RPMI7951 (cell line): ENCODE measurements around the gene EWSR1. TPM values are rescaled to one million over a fixed set of nuclear protein-coding genes. Genes with fewer than 3 reads are reported as not detected.

ENCODE experiments used
- DNase-seq: peaks from one replicate; pipeline ENCODE4 v3.0.0-alpha.2; 2012; ENCODE audit warnings: low read depth
- total RNA-seq: library from RNA; depleted of rRNA; stranded (reverse); fragments of >200 nt; shearing (Covaris generic); gene quantifications from 2 replicates; pipeline ENCODE4 v1.2.3, GENCODE V29; 2014

The EWSR1 gene
- total RNA-seq, 1 experiment from 2014 or later = 233 TPM

DNA sequence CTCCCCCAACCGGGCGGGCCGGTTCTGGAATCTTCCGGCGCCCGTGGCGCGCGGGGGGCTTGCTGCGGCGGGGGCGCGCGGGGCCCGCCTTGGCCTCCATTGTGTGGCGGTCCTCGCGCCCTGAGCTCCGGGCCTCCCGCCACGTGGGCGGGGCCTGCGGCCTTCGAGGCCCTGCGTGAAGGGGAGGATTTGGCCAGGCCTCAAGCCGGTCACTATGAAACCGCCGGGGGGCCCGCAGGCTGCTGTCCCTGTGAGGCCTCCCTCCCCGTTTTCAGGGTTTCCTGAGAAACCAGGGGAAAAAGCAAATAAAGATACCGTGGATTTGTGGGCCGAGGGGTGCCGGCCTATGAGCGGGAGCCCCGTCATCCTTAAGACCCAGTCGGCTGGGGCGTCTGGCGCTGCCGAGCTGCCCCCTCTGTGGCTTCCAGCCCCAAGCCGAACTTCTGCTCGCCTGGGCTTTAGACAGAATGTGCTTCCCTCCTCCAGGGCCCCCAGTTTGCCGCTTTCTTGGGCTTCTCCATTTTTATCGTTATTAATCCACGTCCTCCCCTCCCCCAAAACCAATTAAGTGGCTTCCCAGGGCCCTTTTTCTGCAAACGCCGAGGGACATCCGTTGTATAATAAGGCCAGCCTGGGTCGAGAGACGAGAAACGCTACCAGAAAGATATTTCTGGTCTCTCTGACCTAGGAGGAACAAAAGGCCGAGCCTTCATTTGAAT lies 602 bp downstream of the EWSR1 start:
- DNase-seq = peak; percentile 77

DNA sequence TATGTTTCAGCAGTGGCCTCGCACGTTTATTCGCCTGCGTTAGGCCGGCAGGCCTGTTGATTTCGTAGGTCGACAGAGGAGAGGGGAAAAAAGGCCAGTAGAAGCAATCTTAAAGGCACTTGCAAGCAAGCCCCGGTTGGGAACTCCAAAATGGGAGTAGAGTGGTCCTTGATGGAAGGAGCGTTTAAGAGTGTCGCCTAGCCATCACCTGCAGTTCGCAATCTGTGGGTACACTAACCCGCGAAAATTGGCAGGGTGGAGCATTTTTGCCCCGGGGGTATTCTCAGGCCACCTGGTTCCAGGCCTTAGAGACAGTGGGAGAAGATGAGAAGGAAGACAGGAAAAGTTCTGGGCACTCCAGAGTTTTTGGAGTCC lies 1.1 kb downstream of the EWSR1 start:
- DNase-seq = no peak

DNA sequence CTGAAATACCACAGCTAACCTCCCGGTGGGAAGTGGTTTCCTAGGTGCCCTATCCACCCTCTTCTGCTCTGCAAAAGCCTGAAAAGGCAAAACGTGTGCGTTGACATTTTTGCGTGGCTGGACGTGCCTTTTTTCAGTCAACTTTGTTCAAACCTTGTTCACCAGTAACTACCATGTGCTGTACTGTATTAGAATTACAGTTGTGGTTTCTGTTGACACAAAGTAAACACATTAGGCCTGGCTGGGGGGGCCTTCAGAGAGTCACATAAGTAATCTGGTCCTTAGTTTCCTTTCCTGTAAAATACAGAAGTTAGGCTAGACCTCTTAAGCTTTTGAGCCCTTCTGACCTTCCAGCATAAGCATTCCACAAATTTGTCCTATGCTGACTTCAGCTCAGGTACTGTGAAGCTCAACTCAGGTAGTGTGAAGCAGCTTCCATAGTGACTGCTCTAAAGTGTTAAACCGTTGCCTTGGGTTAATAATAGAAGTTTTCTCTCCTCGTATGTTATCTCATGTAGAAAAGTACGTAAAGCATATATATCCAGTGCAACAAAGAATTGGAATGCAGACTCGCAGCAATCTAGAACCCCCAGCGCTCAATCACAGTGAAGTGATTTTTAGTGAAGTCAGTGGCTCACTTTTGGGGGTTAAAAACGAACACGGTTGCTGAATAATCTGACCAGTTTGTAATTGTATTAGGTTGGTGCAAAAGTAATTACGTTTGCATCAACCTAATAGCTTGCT lies 1.8 kb downstream of the EWSR1 start:
- no peak for DNase-seq

DNA sequence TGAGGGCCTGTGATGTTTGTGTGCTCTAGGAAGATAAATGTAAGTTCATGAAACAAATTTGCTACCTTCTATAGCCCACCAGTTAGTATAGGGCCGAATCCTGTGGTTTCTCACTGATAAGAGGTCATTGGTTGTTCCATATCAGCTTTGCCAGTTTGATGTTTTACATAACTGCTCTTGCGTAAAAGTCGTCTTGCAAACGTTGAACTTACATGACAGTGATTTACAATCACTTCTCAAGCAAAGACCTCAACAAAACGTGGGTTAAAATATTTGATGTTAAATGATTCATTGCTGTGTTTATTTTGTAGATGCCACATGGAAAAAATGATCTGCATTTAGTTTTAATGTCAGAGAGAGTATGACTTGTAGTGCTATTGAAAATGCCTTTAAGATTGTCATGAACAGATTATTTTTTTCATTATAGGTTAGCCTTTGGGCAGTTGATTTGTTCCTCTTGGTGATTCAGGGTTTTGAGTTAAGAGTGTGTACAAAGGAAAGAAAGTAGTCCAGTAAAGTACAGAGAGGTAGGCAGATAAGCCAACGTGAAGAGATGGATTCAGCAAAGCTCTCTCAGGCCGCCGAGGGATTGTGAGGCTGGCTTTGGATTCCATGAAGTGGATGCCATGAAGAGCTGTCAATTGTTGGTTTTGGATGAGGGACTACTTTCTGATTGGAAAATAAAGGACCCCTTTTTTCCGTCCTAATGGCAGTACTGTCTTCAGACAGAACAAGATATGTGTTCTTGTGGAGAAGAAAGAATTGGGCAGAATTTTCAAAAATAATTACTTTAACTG lies 2.6 kb downstream of the EWSR1 start:
- DNase-seq = peak; percentile 15

DNA sequence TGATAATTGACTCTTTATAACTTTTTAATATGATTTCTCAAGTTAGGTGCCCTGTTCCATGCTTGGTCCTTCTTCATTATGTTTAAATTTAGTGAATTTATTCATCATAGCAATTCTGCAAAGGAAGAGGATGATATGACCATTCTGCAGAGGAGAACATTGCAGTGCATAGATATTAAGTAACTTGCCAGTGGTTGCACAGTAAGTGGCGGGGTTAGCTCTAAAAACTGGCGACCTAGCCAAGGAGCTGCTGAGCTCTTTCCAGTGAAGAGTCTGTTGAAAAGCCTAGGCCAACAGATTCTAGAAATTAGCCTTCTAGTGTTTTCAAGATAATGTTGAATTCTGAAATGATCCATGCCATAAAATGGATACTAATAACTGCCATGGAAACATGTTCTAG lies 4.6 kb downstream of the EWSR1 start:
- DNase-seq = no peak

DNA sequence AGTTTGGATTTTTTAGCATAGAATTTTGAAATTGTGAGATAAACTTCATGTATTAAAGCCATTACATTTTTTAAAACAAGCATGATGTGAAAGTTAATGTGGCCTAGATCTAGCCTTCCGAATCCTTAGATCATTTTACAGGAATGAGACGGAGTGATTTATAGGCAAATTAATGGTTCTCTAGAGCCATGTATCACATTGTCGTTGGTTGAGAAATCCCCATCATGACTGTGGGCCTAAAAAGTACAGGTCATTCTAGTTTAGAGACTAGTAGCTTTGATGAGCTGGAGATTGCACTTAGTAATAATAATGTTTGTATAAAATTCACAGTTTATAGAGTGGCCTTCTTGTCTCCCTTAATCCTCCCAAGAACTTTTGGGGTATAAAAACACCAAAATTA lies 7.1 kb downstream of the EWSR1 start:
- DNase-seq = no peak

DNA sequence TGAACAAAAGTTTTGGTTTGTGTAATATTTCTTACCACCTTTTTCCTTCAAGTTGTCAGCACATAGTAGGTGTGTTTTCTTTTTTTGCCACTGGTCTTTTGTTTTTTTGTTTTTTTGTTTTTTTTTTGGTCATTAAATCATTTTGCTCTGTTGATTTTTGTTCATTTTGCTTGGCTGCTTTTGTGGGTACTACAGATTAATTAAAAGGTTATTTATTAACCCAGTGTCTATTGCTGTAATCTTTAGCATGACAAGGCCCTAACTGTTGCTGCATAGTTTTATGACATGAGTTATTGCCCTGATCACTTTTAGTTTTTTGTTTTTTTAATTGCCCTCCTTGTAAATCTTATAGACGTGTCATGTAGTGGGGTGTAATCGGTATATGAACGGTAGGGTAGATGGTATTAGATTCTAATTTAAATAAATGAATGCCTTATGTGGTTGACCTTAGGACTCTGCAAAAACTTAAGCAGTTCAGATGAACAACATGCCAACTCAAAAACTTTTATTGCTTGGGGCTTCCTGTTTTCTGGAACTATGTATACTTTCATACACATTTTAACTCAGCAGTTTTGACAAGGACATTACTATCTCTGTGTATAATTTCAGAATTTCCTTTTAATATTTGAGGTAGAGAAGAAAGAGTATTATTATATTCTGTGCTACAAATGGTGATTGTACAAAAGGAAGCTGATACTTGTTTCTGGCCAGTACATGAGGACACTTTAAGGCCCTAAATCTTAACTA lies 7.9 kb downstream of the EWSR1 start:
- DNase-seq = no peak

DNA sequence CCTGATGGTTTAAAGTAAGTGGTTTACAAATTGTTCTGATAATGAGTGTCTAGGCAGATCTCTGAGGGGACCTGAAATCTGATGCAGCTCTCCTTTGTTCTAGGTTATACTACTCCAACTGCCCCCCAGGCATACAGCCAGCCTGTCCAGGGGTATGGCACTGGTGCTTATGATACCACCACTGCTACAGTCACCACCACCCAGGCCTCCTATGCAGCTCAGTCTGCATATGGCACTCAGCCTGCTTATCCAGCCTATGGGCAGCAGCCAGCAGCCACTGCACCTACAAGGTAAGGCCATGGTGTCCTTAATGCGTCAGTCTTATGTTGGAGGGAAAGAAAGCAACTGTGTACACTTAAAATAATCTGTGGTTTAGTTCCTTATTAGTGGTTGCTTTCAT lies 9.9 kb downstream of the EWSR1 start:
- no peak for DNase-seq

DNA sequence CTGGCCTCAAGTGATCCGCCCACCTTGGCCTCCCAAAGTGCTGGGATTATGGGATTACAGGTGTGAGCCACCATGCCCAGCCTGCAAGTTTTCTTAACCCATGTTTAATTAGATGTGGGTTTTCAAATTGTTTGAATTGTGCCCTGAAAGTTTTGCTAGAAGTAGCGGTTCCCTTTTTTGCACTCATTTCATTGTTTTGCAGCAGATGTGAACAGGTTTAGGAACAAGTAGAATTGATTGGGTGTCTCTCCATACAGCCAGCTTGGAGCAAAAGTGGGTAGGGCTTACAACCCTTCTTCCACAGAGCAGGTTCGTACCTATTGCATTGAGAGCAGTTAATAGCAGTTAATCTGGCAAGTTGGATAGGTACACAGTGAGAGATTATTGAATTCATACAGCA lies 16.1 kb downstream of the EWSR1 start:
- no peak for DNase-seq

DNA sequence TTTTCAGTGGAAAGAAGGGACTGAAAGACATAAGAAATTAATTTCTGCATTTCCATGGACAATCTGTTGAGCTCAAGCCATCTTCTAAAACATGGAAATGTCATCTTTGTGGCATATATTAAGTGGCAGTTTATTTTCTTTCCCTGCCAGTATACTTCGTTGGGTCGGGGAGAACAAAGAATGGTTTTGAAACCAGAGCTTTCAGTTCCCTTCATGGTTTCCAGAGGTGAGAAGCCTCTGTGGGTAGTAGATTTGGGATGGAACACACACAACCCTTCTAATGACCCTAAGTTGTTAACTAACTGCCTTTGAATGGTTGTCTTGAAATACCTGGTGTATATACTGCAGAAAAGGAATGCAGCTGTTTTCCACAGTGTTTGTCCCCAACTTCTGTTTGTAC lies 20.8 kb downstream of the EWSR1 start:
- DNase-seq = no peak

DNA sequence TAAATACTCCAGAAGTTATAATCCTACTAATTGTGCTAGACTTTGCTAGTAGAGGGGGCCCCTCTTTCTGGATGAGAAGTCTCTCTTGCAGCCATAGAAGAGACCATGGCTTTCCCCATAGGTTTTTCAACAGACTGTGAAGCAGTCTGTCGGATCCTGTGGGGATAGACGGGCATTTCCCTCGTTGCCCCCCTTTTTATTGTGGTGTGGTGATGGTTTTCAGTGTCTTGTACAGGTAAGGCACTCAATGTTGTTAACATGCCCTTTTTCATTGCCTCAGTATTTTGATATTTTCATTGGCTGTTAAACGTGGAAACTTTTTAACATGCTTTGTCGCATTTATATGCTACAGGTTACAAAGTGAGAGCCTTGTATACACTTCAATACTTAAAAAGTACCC lies 22.0 kb downstream of the EWSR1 start:
- no peak for DNase-seq

DNA sequence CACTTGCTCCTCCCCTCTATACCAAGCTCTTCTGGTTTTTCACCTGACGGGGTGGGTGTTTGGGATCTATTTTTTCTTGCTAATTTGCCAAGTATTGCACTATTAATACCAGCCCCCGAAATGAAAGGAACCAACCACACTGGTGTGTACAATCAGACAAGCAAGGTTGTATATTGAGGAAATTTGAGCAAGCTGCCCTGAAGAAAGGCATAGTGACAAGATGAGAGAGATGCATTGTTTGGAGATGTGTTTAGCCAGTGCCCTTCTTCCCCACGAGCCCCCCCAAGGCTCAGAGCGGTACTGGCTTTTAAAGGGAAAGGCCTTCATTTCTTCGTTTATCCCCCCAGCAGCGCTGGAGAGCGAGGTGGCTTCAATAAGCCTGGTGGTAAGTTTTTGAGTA lies 23.1 kb downstream of the EWSR1 start:
- no peak for DNase-seq

DNA sequence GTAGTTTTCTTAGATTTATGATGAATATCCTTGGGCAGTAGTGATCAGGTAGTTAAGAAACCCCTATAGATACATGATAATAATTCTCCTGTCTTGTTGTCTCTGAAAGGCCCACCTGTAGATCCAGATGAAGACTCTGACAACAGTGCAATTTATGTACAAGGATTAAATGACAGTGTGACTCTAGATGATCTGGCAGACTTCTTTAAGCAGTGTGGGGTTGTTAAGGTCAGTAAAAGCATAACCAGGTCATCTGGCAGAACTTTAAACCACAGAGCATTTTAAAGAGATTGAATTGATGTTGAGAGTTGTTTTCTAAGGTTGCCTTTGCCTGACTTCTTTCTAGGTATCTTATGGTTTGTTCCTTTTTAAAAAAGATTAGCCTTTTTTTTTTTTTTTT lies 24.3 kb downstream of the EWSR1 start:
- DNase-seq = no peak

DNA sequence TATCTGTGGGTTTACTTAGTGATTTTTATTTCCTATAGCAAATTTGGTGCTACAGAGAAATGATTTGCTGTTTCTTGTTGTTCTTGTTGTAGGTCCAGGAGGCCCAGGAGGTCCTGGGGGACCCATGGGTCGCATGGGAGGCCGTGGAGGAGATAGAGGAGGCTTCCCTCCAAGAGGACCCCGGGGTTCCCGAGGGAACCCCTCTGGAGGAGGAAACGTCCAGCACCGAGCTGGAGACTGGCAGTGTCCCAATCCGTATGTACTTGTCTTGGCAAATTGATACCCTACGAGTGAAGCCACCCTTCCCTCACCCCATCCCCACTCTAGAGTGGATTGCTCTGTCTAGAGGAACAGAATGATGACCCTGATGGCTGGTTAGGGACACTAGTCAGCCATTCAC lies 30.6 kb downstream of the EWSR1 start:
- no peak for DNase-seq

DNA sequence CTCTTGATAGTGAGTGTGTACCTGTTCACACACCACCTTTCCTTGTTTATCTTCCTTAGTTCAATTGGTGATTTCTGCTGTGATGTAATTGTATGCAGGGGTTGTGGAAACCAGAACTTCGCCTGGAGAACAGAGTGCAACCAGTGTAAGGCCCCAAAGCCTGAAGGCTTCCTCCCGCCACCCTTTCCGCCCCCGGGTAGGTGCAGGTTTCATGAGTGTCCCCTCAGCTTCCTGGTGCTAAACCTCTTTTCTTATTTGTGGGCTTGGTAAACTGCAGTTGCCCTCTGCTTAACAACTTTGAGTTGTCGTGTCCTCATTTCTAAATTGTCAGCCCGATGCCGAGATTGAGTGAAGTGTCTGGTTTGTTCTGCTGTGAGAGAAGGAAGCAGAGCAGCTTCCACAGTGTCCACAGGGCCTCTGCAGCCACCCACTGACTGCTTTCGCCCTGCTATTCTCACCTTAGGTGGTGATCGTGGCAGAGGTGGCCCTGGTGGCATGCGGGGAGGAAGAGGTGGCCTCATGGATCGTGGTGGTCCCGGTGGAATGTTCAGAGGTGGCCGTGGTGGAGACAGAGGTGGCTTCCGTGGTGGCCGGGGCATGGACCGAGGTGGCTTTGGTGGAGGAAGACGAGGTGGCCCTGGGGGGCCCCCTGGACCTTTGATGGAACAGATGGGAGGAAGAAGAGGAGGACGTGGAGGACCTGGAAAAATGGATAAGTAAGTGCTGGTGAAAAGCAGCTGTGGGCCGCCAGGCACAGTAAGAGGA lies 31.2 kb downstream of the EWSR1 start:
- DNase-seq = no peak

DNA sequence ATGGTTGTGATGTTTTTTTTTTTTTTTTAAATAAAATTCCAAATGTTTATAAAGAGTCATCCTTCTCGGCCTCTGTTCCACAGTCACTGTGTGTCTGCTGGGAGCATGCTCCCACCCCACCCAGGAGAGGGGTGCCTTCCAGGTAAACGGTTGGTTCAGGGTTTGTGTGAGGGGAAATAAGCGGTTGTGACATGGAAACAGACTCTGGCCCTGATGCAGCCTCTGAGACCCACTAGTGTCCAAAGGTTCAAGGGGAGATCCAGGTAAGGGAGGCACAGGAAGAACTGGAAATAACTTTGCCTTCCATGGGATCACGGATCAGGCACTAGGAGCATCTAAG lies 32.4 kb downstream of the EWSR1 start:
- DNase-seq = no peak

DNA sequence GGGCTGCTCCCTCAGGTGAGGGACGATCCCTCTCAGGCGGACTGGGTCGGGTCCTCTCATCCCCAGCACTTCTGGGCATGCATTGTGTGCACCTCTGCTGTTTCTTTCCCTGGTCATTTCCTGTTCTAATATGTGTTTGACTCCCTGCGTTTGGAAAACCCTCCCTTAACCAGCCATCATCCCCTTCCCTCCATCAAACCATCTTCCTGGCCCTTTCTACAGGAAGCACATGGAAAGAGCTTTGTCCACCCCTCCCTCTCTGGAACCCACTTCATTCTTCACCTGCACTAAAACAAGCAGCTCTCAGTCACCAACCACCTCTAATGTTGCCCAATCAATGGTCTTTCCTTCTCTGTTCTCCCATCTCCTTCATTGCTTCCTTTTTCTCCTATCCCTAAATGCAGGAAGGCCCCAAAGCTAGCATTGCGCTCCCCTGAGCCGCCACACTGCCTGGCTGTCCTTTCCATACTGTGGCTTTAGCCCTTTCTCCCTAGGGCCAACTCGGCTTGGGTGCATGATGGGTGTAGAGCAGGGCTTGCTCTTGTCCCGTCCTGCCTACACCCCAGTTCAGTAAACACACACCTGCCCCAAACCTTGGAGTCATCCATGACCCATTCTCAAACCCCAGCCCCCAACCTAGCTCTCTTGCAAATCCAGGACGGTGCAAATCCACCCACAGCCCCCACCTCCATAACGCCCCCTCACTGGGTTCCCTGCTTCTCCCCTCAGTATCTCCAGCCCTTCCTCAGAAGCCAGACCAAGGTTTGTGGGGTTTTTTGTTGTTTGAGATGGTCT lies 32.9 kb downstream of the EWSR1 start:
- DNase-seq = no peak

DNA sequence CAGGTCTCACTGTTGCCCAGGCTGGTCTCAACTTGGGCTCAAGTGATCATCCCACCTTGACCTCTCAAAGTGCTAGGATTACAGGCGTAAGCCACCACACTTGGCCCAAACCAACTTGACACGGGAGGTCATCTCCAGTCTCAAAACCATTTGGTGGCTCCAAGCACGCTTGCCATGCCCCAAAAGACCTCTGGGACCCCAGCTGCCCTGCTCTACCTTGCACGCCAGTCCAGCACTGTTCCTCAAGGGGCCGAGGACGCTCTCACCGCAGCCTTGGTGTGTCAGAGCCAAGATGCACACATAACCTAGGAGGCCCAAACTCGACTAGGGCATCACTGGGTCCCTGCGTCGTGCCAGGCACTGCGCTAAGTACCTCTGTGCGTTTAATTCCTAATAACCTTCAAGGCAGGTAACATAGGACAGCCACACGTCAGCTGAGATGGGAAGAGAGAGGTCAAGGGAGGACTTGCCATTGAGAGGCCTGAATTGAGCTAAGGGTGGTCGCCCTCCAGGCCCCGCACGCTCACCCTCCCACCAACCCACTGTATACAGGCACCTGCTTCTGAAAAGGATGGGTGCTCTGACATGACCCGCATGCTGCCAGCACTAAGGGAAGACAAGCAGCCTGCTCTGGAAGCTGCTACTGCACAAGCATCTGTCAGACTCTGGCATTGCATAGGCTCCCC lies 33.8 kb downstream of the EWSR1 start:
- DNase-seq = no peak

DNA sequence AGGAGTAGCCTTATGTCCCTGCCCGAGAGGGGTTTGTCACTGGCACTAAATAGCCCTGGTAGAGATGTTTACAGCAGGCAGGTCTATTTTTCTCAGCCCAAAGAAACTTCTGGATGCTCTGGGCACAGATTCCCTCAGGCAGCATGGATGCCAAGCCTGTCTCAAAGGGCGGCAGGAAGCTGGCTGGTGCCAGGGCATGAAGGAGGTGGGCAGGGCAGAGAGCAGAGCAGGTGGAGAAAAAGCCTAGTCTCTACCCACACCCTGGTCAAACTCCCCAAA lies 34.3 kb downstream of the EWSR1 start:
- no peak for DNase-seq
